ENCODE data around the gene CR1. TPM values are rescaled to one million over a fixed set of nuclear protein-coding genes. Genes with fewer than 3 reads are reported as not detected.

CR1 gene
- total RNA-seq, 3 donors from 2014 or later = 0.84 to 7.2 (median 3.8) TPM

GRCh38 chr1:207646944-207647579 lies 151.1 kb downstream of the CR1 start:
- H3K9me3 ChIP-seq = no peaks in the 10 kb centered on the region
- ATAC-seq (no peak), DNase-seq (no peak)
- no peaks in the 10 kb centered on the region for H3K36me3 ChIP-seq (ENCODE audit: low read depth)
- no peak for TF ChIP-seq CTCF (IDR thresholded peaks at IDR 0.05)
- H3K4me3 ChIP-seq = no peak overlapping the region
- H3K4me1 ChIP-seq (ENCODE audit: low read depth) = peaks cover 4% of the 10 kb centered on the region
- intact Hi-C loops (cut with DNase I, micrococcal nuclease) = no loop called here

GRCh38 chr1:207647671-207648333 lies 151.8 kb downstream of the CR1 start:
- no peak for TF ChIP-seq CTCF (IDR thresholded peaks at IDR 0.05)
- ATAC-seq = no peak
- intact Hi-C loops (cut with DNase I, micrococcal nuclease) = no loop called here
- no peak overlapping the region for H3K4me3 ChIP-seq
- no peaks in the 10 kb centered on the region for H3K9me3 ChIP-seq
- H3K4me1 ChIP-seq (ENCODE audit: low read depth) = peaks cover 4% of the 10 kb centered on the region
- no peaks in the 10 kb centered on the region for H3K36me3 ChIP-seq (ENCODE audit: low read depth)
- DNase-seq = no peak

DNA sequence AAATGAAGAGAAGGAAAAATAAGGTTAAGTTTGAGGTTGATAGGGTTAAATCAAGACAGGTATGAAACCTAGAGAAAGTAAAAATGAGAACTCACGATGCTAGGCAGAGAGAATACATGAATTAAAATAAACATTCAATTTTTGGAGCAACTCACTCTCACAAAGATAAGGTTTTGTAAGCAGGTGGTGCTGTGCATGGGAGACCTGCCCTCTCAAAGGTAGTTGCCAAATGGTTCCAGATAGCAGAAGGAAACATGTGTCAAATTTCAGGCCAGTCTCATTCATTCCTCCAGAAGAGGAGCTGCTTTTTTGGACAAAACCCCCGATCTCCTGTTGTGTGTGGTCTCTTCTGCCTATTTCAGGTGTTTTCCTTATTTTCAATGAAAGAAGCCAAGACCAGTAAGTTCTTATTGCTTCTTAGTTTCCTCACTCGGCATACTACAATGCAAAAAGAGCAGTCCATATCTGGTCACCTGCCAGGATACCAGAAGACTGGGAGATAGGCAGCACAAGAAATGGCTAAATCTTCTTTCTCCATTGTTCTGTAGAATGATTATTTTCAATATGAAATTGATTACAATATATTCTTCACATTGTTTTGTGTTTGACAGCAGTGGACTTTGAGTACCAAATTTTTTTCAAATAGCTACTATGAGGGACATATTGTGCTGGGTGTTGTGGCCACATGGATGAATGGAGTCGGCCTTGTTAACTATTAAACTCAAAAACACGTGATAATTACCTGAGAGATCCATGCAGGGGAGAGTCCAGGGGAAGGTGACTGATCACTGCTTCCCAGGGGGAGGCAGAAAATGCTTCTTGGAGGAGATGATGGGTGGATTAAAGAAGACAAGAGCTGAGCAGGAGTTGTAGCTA lies 152.6 kb downstream of the CR1 start:
- intact Hi-C loops (cut with DNase I, micrococcal nuclease) = no loop called here
- H3K4me1 ChIP-seq (ENCODE audit: low read depth) = peaks cover 4% of the 10 kb centered on the region
- no peaks in the 10 kb centered on the region for H3K9me3 ChIP-seq
- ATAC-seq (peak; percentile 34), DNase-seq (no peak)
- no peak for TF ChIP-seq CTCF (IDR thresholded peaks at IDR 0.05)
- H3K4me3 ChIP-seq = no peak overlapping the region
- H3K36me3 ChIP-seq (ENCODE audit: low read depth) = no peaks in the 10 kb centered on the region

DNA sequence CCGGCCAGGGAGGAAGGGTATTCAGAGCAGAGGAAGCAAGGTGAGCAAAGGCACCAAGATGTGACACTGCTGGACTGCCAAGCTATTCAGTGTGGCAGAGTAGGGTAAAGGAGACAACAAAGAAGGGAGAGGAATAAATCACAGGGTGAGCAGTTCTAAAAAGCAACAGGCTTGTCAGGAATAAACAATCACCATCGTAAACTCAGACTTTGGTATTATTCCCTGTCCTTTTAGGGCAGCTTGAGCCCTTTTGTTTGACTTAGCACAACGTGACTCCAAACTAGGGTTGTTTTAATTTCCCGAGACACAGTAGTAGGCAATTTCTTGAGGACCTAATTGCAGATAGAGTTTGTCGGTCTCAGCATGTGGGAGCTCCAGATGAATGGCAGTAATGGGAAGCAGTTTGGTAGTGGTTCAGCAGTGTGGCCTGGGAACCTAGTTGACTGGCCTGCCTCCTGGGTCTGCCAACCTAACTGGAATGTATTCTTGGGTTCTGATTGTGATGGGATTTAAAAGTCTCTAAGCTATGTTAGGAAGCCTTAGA lies 153.3 kb downstream of the CR1 start:
- no peak overlapping the region for H3K4me3 ChIP-seq
- H3K36me3 ChIP-seq (ENCODE audit: low read depth) = no peaks in the 10 kb centered on the region
- peaks cover 4% of the 10 kb centered on the region for H3K4me1 ChIP-seq (ENCODE audit: low read depth)
- no peaks in the 10 kb centered on the region for H3K9me3 ChIP-seq
- no peak for TF ChIP-seq CTCF (IDR thresholded peaks at IDR 0.05)
- no peak for ATAC-seq
- no peak for DNase-seq
- intact Hi-C loops (cut with DNase I, micrococcal nuclease) = no loop called here

- DNase-seq (no peak), ATAC-seq (no peak)
- Histone ChIP-seq H3K36me3 (ENCODE audit: low read depth) (no peaks in the 10 kb centered on the region), H3K9me3 (no peaks in the 10 kb centered on the region), H3K4me1 (ENCODE audit: low read depth) (no peaks in the 10 kb centered on the region), H3K4me3 (no peak overlapping the region)
- TF ChIP-seq CTCF (IDR thresholded peaks at IDR 0.05) = no peak
- intact Hi-C loops (cut with DNase I, micrococcal nuclease) = no loop called here
Measured at GRCh38 chr1:207649865-207650580, 154.1 kb downstream of the CR1 start.

All from mucosa of descending colon (tissue), 3 donors.